Stimulated activated naive B cell treated with anti-CD40 and anti-IgM and Interleukin-4, amounts not matched to agents 10 μg/mL and 1 μg/mL and 100 μg/mL, for 72 hours (primary cell): ENCODE measurements around the gene MUC4.
"Not testable (repeated sequence)": the region's sequence is repeated elsewhere in the genome, so short reads cannot be mapped to it uniquely, and the experiment has no call there.

ENCODE experiments used
- ATAC-seq, 2 donors: fragments of 150-1000 bp; cut with Tn5 transposase; replicated peaks; 2 replicates each; pipeline ENCODE4 v1.10.0; 2021; ENCODE audit warnings: moderate library complexity in 1 of 2
- DNase-seq: peaks from one replicate; pipeline ENCODE4 v3.0.0; 2021
- H3K27ac Mint-ChIP-seq: one replicate; pipeline ENCODE4 v1.8.0; 2022; ENCODE audit warnings: mild to moderate bottlenecking, mixed read lengths
- H3K27me3 Mint-ChIP-seq, 2 donors: one replicate each; pipeline ENCODE4 v1.8.0; 2022; ENCODE audit warnings: mixed read lengths in 2 of 2
- H3K36me3 Mint-ChIP-seq, 2 donors: one replicate each; pipeline ENCODE4 v1.8.0; 2022; ENCODE audit warnings: mixed read lengths in 2 of 2, mild to moderate bottlenecking in 1 of 2
- H3K4me1 Mint-ChIP-seq, 2 donors: one replicate each; pipeline ENCODE4 v1.8.0; 2022; ENCODE audit warnings: mixed read lengths in 2 of 2, mild to moderate bottlenecking in 1 of 2
- H3K4me3 Mint-ChIP-seq, 2 donors: one replicate each; pipeline ENCODE4 v1.8.0; 2022; ENCODE audit warnings: mild to moderate bottlenecking in 2 of 2, mixed read lengths in 2 of 2, moderate library complexity in 1 of 2
- H3K9me3 Mint-ChIP-seq, 2 donors: one replicate each; pipeline ENCODE4 v1.8.0; 2022; ENCODE audit warnings: mixed read lengths in 2 of 2, mild to moderate bottlenecking in 1 of 2

MUC4 gene

DNA sequence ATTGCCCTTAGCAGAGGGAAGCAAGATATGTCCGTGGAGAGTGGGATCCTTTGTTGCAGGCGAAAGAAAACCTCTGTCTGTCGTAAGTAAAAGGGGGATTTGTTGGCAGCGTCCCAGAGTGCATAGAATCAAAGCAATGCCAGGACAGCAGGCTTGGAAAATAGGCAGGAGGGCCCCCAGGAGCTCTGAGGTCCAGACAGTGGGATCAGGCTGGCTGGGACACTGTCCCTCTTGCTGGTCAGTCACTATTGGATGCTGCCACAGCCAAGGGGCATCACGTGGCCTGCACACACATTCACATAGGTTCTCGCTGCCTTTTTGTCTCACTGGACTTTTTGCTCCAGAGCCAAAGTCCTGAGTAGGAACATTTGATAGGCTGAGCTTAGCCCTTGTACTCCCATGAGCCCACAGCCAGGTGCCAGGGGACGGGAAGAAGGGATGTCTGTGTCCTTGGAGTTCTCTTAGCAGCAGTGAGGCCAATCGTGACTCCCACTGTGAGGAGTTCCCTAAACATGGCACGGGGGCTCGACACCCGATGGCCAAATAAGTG lies 80.3 kb downstream of the MUC4 start:
- no peak overlapping the region for H3K27ac Mint-ChIP-seq
- ATAC-seq = no peak
- no peaks in the 10 kb centered on the region for H3K9me3 Mint-ChIP-seq
- H3K4me3 Mint-ChIP-seq = no peak overlapping the region
- H3K36me3 Mint-ChIP-seq = peaks cover 16 to 24% of the 10 kb centered on the region in 2 donors
- no peak for DNase-seq
- H3K27me3 Mint-ChIP-seq = peaks cover 0 to 1% of the 10 kb centered on the region in 2 donors
- H3K4me1 Mint-ChIP-seq = no peaks in the 10 kb centered on the region

DNA sequence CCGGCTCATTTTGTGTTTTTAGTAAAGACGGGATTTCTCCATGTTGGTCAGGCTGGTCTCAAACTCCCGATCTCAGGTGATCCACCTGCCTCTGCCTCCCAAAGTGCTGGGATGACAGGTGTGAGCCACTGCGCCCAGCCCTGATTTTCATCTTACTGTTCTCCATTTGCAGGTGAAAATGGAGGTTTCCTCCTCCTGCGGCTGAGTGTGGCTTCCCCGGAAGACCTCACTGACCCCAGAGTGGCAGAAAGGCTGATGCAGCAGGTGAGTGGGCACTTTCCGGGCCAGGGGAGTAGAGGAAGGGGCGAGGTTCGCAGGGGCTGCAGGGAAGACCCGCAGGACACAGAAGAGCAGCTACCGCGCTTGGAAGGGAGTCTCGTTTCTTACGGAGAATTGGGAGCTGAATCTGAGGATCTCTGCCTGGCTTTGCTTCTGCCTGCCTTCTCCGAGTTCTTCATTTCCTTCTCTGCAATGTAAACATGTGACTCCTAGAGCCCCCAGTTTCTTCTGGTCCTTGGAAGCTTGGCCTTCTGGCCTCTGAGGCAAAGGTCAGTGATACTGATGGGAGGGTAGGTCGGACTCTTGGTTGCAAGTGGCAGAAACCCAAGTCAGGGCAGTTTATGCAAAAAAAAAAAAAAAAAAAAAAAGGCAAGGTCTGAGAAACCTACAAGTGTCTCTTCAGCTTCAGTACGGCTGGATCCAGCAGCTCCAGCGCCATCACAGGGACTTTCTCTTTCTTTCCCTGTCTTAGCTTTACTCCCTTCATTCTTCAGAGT lies 82.1 kb downstream of the MUC4 start:
- Mint-ChIP-seq H3K36me3 (peaks cover 10 to 16% of the 10 kb centered on the region in 2 donors), H3K4me1 (no peaks in the 10 kb centered on the region), H3K27ac (no peak overlapping the region), H3K27me3 (peaks cover 4 to 10% of the 10 kb centered on the region in 2 donors), H3K9me3 (no peaks in the 10 kb centered on the region), H3K4me3 (no peak overlapping the region)
- no peak for DNase-seq
- no peak for ATAC-seq

DNA sequence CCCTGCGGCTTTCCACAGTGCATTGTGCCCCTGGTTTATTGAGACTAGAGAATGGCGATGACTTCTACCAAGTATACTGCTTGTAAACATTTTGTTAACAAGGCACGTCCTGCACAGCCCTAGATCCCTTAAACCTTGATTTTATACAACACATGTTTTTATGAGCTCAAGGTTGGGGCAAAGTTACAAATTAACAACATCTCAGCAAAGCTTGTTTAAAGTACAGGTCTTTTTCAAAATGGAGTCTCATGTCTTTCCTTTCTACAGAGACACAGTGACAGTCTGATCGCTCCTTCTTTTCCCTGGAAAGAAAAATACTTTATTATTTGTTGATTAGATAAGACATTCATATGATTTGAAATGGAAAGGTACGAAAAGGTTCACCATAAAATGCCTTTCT lies 82.9 kb downstream of the MUC4 start:
- not testable (repeated sequence) for ATAC-seq, DNase-seq, H3K4me1 Mint-ChIP-seq

DNA sequence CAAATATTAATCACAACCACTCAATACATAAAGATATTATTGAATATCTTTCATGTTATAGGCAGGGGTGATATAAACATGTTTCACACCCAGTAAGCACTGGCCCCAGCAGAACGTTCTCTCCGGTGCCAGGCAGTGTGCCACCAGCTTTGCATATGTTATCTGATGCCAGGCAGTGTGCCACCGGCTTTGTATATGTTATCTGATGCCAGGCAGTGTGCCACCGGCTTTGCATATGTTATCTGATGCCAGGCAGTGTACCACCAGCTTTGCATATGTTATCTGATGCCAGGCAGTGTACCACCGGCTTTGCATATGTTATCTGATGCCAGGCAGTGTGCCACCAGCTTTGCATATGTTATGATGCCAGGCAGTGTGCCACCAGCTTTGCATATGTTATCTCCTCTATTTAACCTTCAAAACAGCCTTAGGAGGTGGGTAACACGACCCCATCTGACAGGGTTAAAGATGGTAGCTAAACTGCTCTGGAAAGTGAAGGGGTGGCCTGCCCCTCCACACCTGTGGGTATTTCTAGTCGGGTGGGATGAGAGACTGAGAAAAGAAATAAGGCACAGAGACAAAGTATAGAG lies 84.0 kb downstream of the MUC4 start:
- Mint-ChIP-seq H3K27me3 (peaks cover 4 to 10% of the 10 kb centered on the region in 2 donors), H3K36me3 (peaks cover 5 to 16% of the 10 kb centered on the region in 2 donors), H3K9me3 (no peaks in the 10 kb centered on the region), H3K4me1 (no peaks in the 10 kb centered on the region), H3K27ac (no peak overlapping the region), H3K4me3 (no peak overlapping the region)
- ATAC-seq (no peak), DNase-seq (no peak)

More for the DNA sequence above, 82.9 kb downstream of the MUC4 start:
- not testable (repeated sequence) for H3K27ac Mint-ChIP-seq, H3K4me3 Mint-ChIP-seq, H3K9me3 Mint-ChIP-seq, H3K27me3 Mint-ChIP-seq
- H3K36me3 Mint-ChIP-seq = peaks cover 10 to 16% of the 10 kb centered on the region in 2 donors

- not testable (repeated sequence) for H3K27me3 Mint-ChIP-seq, H3K9me3 Mint-ChIP-seq, H3K4me3 Mint-ChIP-seq, H3K4me1 Mint-ChIP-seq, ATAC-seq, DNase-seq
- H3K36me3 Mint-ChIP-seq = peaks cover 2 to 13% of the 10 kb centered on the region in 2 donors
- peak overlapping the region; percentile 31 for H3K27ac Mint-ChIP-seq
Observed at GRCh38 chr3:195725916-195726740, 85.6 kb downstream of the MUC4 start.

- not testable (repeated sequence) for H3K9me3 Mint-ChIP-seq, H3K36me3 Mint-ChIP-seq, H3K27me3 Mint-ChIP-seq, H3K27ac Mint-ChIP-seq, H3K4me3 Mint-ChIP-seq, DNase-seq, H3K4me1 Mint-ChIP-seq, ATAC-seq
Observed at GRCh38 chr3:195724363-195724762, 87.4 kb downstream of the MUC4 start.

DNA sequence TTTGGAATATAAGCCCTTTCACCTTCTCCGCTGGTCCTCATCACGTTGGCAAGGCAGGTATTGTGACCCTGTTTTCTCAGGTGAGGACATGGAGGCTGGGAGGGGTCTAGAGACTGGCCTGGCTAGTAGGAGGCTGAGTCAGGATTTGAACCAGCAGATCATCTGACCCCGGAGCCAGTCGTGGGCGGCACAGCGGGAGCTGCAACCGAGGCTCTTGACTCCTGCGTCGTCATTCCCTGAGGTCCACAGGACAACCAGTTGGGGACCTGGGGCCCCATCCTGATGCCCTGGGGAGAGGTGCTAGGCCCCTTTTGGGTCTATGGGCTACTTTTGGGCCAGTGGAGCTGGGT lies 88.8 kb downstream of the MUC4 start:
- H3K27me3 Mint-ChIP-seq, ATAC-seq, H3K4me1 Mint-ChIP-seq, DNase-seq, H3K4me3 Mint-ChIP-seq, H3K27ac Mint-ChIP-seq, H3K36me3 Mint-ChIP-seq, H3K9me3 Mint-ChIP-seq: not testable (repeated sequence)

GRCh38 chr3:195722139-195722995 lies 89.4 kb downstream of the MUC4 start:
- not testable (repeated sequence) for H3K4me3 Mint-ChIP-seq, H3K36me3 Mint-ChIP-seq, H3K9me3 Mint-ChIP-seq, H3K27ac Mint-ChIP-seq, H3K27me3 Mint-ChIP-seq, ATAC-seq, DNase-seq, H3K4me1 Mint-ChIP-seq

- ATAC-seq = peak in 1 of 2 donors; percentile 33
- not testable (repeated sequence) for H3K36me3 Mint-ChIP-seq, H3K9me3 Mint-ChIP-seq, DNase-seq, H3K27me3 Mint-ChIP-seq, H3K4me3 Mint-ChIP-seq
- H3K27ac Mint-ChIP-seq = peak within 1 kb of the TSS; percentile 47
- H3K4me1 Mint-ChIP-seq = peaks cover 11 to 22% of the 10 kb centered on the region in 2 donors
Observed at GRCh38 chr3:195720831-195721506, 90.8 kb downstream of the MUC4 start, which contains the start of gene MUC20. Gene MUC20, plus strand, starts transcription at chr3:195720978. Its CDS starts 30 bp downstream, at chr3:195721008.

DNA sequence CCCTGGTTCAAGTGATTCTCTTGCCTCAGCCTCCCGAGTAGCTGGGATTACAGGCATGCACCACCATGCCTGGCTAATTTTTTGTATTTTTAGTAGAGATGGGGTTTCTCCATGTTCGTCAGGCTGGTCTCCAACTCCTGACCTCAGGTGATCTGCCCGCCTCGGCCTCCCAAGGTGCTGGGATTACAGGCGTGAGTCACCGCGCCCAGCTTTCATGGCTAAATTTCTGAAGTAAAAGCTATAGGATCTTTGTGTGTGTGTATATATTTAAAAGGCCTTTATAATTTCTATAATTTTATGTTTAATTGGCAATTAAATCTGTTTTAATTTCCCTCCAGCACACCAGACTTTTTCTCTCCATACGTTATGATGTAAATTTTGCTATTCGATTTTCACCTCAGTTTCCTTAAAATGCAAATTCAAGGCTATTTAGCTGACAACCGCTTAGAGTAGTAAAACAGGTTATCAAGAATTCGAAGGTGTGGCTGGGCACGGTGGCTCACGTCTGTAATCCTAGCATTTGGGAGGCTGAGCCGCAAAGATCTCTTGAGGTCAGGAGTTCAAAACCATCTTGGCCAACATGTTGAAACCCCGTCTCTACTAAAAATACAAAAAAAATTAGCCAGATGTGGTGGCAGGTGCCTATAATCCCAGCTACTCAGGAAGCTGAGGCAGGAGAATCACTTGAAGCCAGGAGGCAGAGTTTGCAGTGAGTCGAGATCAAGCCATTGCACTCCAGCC lies 92.0 kb downstream of the MUC4 start:
- peaks cover 8 to 12% of the 10 kb centered on the region in 2 donors for H3K36me3 Mint-ChIP-seq
- H3K27me3 Mint-ChIP-seq, ATAC-seq, H3K4me3 Mint-ChIP-seq, H3K9me3 Mint-ChIP-seq, H3K27ac Mint-ChIP-seq, DNase-seq: not testable (repeated sequence)
- peaks cover 12 to 25% of the 10 kb centered on the region in 2 donors for H3K4me1 Mint-ChIP-seq

DNA sequence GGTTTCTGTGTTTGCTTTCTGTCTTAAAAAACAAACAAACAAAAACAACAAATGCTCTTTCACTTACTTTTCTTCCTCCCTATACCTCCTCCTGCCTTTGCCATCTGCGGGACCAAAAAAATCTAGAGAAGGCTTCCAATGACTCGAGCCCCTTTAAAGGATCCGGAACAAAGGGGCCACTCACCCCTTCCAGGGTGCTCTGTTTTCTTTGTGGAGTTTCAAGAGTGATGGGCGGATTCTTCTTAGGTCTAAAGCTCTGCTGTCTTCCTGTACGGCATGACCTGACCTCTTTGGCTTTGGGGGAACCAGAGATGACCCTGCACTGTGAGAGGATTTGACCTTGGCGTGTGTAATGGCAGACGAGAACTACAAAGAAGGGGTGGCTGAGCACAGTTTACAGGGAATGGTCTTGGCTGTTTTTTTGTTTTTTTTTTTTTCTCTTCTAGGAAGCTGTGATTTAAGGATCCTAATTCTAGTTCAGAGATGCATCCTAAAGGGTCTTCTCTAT lies 93.2 kb downstream of the MUC4 start:
- peaks cover 2 to 3% of the 10 kb centered on the region in 2 donors for H3K9me3 Mint-ChIP-seq
- DNase-seq = no peak
- H3K4me1 Mint-ChIP-seq = peaks cover 14 to 25% of the 10 kb centered on the region in 2 donors
- ATAC-seq = no peak
- H3K27me3 Mint-ChIP-seq = no peaks in the 10 kb centered on the region
- H3K27ac Mint-ChIP-seq = peak overlapping the region; percentile 59
- H3K36me3 Mint-ChIP-seq = peaks cover 13 to 18% of the 10 kb centered on the region in 2 donors
- no peak overlapping the region for H3K4me3 Mint-ChIP-seq

GRCh38 chr3:195717852-195718476 lies 93.8 kb downstream of the MUC4 start:
- H3K36me3 Mint-ChIP-seq = peaks cover 13 to 18% of the 10 kb centered on the region in 2 donors
- H3K27me3 Mint-ChIP-seq = no peaks in the 10 kb centered on the region
- H3K4me1 Mint-ChIP-seq = peaks cover 14 to 25% of the 10 kb centered on the region in 2 donors
- ATAC-seq (no peak), DNase-seq (no peak)
- peaks cover 2 to 3% of the 10 kb centered on the region in 2 donors for H3K9me3 Mint-ChIP-seq
- no peak overlapping the region for H3K27ac Mint-ChIP-seq
- no peak overlapping the region for H3K4me3 Mint-ChIP-seq
